Esophagus muscularis mucosa (tissue), 4 donors: ENCODE results near the gene AUNIP. TPM values are rescaled to one million over a fixed set of nuclear protein-coding genes. Genes with fewer than 3 reads are reported as not detected.

Source experiments
- DNase-seq: peaks from one replicate; pipeline ENCODE4 v3.0.0-alpha.2; 2017; ENCODE audit errors: extremely low spot score
- H3K27ac ChIP-seq, 4 donors: fragments of 200-600 bp; sonication (generic); replicated peaks in 1 of 4; 1 replicate in 3 of 4; 2 replicates in 1 of 4; pipeline ENCODE4 v1.5.1; 2016 to 2019; ENCODE audit warnings: mild to moderate bottlenecking in 1 of 4
- H3K27me3 ChIP-seq, 4 donors: fragments of 200-600 bp; sonication (generic); one replicate each; pipeline versions ENCODE4 v1.5.1 to v1.6.0; 2016 to 2019
- H3K36me3 ChIP-seq, 4 donors: fragments of 200-600 bp; sonication (generic); one replicate each; pipeline ENCODE4 v1.5.1; 2016 to 2019
- H3K4me1 ChIP-seq, 4 donors: fragments of 200-600 bp; sonication (generic); one replicate each; pipeline ENCODE4 v1.5.1; 2016 to 2019
- H3K4me3 ChIP-seq, 4 donors: fragments of 200-600 bp; sonication (generic); 1 replicate in 2 of 4; 2 replicates in 2 of 4; pipeline ENCODE4 v1.5.1; 2016 to 2019; ENCODE audit warnings: mild to moderate bottlenecking in 4 of 4, moderate library complexity in 1 of 4
- H3K9me3 ChIP-seq, 4 donors: fragments of 200-600 bp; sonication (generic); 1 replicate in 3 of 4; 2 replicates in 1 of 4; pipeline ENCODE4 v1.5.1; 2016 to 2019
- CTCF ChIP-seq, 3 experiments: fragments of 200-600 bp in 2 of 3; fragments of 450-650 bp in 1 of 3; sonication (generic) in 2 of 3; IDR thresholded peaks; one replicate each; pipeline ENCODE4 v1.5.1; 2017 to 2019; ENCODE audit warnings: antibody characterized with exemption in 3 of 3, mild to moderate bottlenecking in 2 of 3, moderate library complexity in 1 of 3
- EP300 ChIP-seq: sonication (generic); formaldehyde crosslinking; IDR thresholded peaks from one replicate; pipeline ENCODE4 v1.6.1; 2017; ENCODE audit warnings: antibody characterized with exemption
- POLR2A ChIP-seq: fragments of 450-650 bp; IDR thresholded peaks from one replicate; pipeline ENCODE4 v1.6.1; 2017; ENCODE audit warnings: antibody characterized with exemption, moderate library complexity, mild to moderate bottlenecking, low read depth
- POLR2AphosphoS5 ChIP-seq, 2 donors: sonication (generic); formaldehyde crosslinking; IDR thresholded peaks; one replicate each; pipeline ENCODE4 v1.6.1; 2017; ENCODE audit warnings: antibody characterized with exemption in 2 of 2
- WGBS: methylation state at CpG from one replicate; pipeline ENCODE4 v1.1.5; 2018; 5-methylcytosine and 5-hydroxymethylcytosine counted together
- intact Hi-C: fragments of 100-400 bp; cut with DNase I; formaldehyde crosslinking; loops from one replicate; pipeline ENCODE4 v1.15.1; 2023
- total RNA-seq, 4 donors: library from RNA; depleted of rRNA; stranded (reverse); fragments of >200 nt; gene quantifications; one replicate each; pipeline versions ENCODE4 v1.1.0 to v1.2.1, GENCODE V29; 2016

Gene AUNIP
- total RNA-seq, 4 donors from 2014 or later = not detected

- Histone ChIP-seq H3K9me3 (no peaks in the 10 kb centered on the region), H3K27ac (no peak overlapping the region), H3K27me3 (no peaks in the 10 kb centered on the region), H3K4me3 (no peak overlapping the region), H3K4me1 (peaks cover 3 to 5% (median 5%) of the 10 kb centered on the region in 4 donors), H3K36me3 (peaks cover 0 to 37% (median 23%) of the 10 kb centered on the region in 4 donors)
- 83% methylated on average over 1 of the region's 1 CpG for WGBS
- TF ChIP-seq POLR2AphosphoS5 (IDR thresholded peaks at IDR 0.05) (no peak), POLR2A (no peak), CTCF (IDR thresholded peaks at IDR 0.05) (no peak), EP300 (no peak)
- DNase-seq = no peak
- intact Hi-C loops = no loop called here
Observed at GRCh38 chr1:25866288-25866687, 7.0 kb upstream of the AUNIP start.

- DNase-seq = no peak
- Histone ChIP-seq H3K9me3 (no peaks in the 10 kb centered on the region), H3K36me3 (peaks cover 0 to 27% (median 17%) of the 10 kb centered on the region in 4 donors), H3K4me1 (peaks cover 3 to 11% (median 9%) of the 10 kb centered on the region in 4 donors), H3K27ac (no peak overlapping the region), H3K4me3 (no peak overlapping the region), H3K27me3 (no peaks in the 10 kb centered on the region)
- intact Hi-C loops = no loop called here
- 86% methylated on average over 3 of the region's 3 CpGs for WGBS
- TF ChIP-seq POLR2A (no peak), EP300 (no peak), CTCF (IDR thresholded peaks at IDR 0.05) (no peak), POLR2AphosphoS5 (IDR thresholded peaks at IDR 0.05) (no peak)
Observed at GRCh38 chr1:25864434-25864833, 5.2 kb upstream of the AUNIP start.

DNA sequence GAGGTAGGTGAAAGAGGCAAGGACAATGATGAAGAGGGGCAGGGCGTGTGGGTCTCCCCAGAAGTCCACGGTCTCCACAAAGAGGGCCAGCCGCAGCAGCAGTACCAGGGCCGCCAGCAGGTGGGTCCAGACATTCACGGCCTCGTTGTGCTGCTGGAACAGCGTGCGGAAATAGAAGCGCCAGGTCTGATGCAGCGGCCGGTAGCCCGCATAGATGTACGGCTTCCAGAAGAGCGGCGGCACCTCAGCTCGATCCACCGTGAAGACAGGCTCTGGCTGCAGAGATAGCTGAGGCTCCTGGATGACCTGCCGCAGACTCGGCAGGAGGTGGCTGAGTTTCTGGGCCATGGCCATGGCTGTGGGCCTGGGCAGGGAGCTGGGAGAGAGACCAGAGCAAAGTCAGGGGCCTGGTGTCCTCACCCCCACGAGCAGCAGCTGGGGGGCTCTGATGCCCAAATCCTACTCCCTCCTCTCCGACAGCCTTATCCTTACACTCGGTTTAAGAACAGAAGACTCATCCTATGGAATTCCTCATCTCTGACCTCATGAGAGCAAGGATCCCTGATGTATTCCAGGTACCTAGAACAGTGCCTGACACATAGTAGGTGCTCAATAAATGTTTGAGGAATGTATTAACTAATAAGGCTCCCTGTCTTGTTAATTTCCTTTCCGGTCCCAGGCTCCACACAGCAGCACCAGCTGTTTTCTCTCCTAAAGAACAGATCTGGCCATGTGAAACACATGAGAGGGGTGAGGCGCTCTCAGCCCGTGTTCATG is 4.4 kb upstream of the AUNIP start:
- H3K4me3 ChIP-seq = no peak overlapping the region
- WGBS = 92% methylated on average over 23 of the region's 25 CpGs
- no peak for TF ChIP-seq EP300
- TF ChIP-seq CTCF (IDR thresholded peaks at IDR 0.05) = no peak
- TF ChIP-seq POLR2AphosphoS5 (IDR thresholded peaks at IDR 0.05) = no peak
- TF ChIP-seq POLR2A = no peak
- no peak for DNase-seq
- no peak overlapping the region for H3K27ac ChIP-seq
- no peaks in the 10 kb centered on the region for H3K27me3 ChIP-seq
- H3K4me1 ChIP-seq = peaks cover 8 to 17% (median 14%) of the 10 kb centered on the region in 4 donors
- intact Hi-C loops = no loop called here
- peaks cover 0 to 20% (median 13%) of the 10 kb centered on the region in 4 donors for H3K36me3 ChIP-seq
- no peaks in the 10 kb centered on the region for H3K9me3 ChIP-seq

DNA sequence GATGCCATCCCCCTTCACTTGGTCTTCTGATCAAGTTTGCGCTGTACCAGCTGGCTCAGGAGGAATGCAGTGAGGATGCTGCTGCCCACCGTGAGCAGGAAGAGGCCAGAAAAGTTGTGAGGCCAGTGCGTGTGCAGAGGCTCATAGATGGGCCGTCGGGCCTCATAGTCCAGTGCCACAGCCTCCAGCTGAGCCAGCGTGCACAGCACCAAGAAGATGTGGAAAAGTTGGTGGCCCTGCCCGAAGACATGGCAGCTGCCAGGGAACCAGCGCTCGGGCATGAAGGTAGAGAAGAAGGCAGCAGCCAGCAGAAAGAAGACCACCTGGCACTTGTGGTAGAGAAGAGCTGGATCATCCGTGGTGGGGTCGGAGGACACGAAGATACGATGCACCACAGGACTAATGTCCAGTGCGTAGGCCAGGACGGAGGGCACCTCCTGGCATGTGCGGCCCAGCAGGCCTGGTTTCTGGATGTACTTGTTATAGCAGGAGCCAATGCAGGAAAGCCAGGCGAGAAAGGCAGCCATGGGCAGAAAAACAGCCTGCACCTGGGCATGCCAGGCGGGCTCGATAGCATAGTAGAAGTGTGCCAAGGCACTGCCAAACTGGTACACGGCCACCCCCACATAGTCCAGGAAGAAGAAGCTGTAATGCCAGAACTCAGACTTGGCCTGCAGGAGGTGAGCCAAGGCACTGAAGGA is 3.7 kb upstream of the AUNIP start:
- WGBS = 91% methylated on average over 20 of the region's 20 CpGs
- Histone ChIP-seq H3K9me3 (no peaks in the 10 kb centered on the region), H3K36me3 (peaks cover 0 to 17% (median 13%) of the 10 kb centered on the region in 4 donors), H3K27me3 (no peaks in the 10 kb centered on the region), H3K4me3 (no peak overlapping the region), H3K4me1 (peaks cover 11 to 20% (median 17%) of the 10 kb centered on the region in 4 donors), H3K27ac (no peak overlapping the region)
- no peak for DNase-seq
- intact Hi-C loops = no loop called here
- TF ChIP-seq POLR2AphosphoS5 (IDR thresholded peaks at IDR 0.05) (no peak), CTCF (IDR thresholded peaks at IDR 0.05) (no peak), POLR2A (no peak), EP300 (no peak)
